Caki2 (cell line): ENCODE results near the gene TMEM175. TPM values are rescaled to one million over a fixed set of nuclear protein-coding genes. Genes with fewer than 3 reads are reported as not detected.
"Not testable (repeated sequence)": the region's sequence is repeated elsewhere in the genome, so short reads cannot be mapped to it uniquely, and the experiment has no call there.

Experiments used
- DNase-seq: peaks from one replicate; pipeline ENCODE4 v3.0.0-alpha.2; 2015; ENCODE audit warnings: low read depth
- in situ Hi-C: cut with HindIII; loops from 2 replicates; pipeline ENCODE4 v1.10.0; 2016; ENCODE audit warnings: low sequenced_read_pairs, low pct_unique_long_range_greater_than_20kb, mixed read lengths
- total RNA-seq: library from RNA; depleted of rRNA; stranded (reverse); fragments of >200 nt; shearing (Covaris generic); gene quantifications from 2 replicates; pipeline ENCODE4 v1.2.3, GENCODE V29; 2014; ENCODE audit warnings: low replicate concordance

Gene TMEM175
- total RNA-seq, 1 experiment from 2014 or later = 5.6 TPM

- in situ Hi-C loops = no loop called here
- no peak for DNase-seq
Measured at GRCh38 chr4:911871-912490, 20.3 kb upstream of the TMEM175 start.

- no peak for DNase-seq
- in situ Hi-C loops = no loop called here
Measured at GRCh38 chr4:912548-913279, 19.5 kb upstream of the TMEM175 start.

GRCh38 chr4:913280-913618 is 19.0 kb upstream of the TMEM175 start:
- DNase-seq = no peak
- in situ Hi-C loops = no loop called here

- DNase-seq = no peak
- in situ Hi-C loops = no loop called here
Measured at GRCh38 chr4:914531-914930, 17.7 kb upstream of the TMEM175 start.

DNA sequence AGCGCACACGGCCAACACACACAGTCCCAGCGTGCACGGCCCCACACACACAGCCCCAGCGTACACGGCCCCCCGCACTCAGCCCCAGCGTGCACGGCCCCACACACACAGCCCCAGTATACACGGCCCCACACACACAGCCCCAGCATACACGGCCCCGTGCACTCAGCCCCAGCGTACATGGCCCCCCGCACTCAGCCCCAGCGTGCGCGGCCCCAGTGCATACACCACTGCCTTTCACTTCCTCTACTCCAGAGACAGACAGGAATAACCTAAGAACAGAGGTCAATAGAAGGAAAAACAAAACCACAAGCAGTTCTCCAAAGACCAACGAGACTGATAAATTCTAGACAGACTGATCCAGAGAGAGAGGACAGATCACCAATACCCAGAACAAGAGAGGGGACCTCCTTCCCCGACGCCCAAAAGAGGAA is 17.2 kb upstream of the TMEM175 start:
- in situ Hi-C loops = no loop called here
- no peak for DNase-seq

DNA sequence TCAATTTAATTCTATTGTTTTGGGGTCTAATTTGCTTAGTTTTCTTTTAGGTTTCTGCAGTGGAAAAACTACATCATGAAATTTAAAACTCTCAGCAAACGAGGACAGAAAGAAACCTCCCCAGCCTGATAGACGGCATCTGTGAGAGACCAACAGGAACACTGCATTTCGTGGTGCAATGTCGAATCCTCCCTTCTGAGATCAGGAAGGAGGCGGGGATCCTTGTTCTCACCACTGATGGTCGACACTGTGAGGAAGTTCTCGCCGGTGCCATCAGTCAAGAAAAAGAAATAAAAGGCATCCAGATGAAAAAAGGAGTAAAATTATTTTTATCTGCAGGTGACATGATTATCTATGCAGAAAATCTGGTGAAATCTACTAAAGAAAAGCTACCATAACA is 16.7 kb upstream of the TMEM175 start:
- no peak for DNase-seq
- in situ Hi-C loops = no loop called here

- in situ Hi-C loops = no loop called here
- no peak for DNase-seq
Measured at GRCh38 chr4:917466-917865, 14.8 kb upstream of the TMEM175 start.

DNA sequence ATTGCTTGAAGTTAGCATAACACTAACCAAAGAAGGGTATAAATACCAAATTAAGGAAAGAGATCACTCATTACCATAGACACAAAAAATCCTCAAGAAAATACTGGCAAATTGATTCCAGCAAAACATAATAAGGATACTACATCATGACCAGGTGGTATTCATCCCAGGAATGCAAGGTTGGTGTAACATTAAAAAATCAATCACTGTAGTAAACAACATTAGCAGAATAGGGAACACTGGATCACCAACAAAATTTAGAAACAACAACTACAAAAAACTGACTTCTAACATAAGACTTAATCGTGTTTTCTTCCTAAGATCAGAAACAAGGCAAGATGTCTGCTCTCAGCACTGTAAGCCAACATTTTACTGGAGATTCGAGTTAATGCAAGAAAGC is 14.3 kb upstream of the TMEM175 start:
- in situ Hi-C loops = no loop called here
- DNase-seq = no peak

DNA sequence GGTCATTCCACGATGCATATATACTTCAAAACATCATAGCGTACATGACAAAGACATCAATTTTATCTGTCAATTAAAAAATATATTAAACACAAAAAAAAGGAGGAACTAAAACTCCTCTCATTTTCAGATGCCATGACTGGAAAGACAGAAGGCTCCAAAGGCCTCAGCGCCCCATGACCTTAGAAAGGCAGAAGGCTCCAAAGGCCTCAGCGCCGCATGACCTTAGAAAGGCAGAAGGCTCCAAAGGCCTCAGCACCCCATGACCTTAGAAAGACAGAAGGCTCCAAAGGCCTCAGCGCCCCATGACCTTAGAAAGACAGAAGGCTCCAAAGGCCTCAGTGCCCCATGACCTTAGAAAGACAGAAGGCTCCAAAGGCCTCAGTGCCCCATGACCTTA is 13.7 kb upstream of the TMEM175 start:
- DNase-seq, in situ Hi-C loops: not testable (repeated sequence)

- in situ Hi-C loops, DNase-seq: not testable (repeated sequence)
Measured at GRCh38 chr4:919004-919680, 13.1 kb upstream of the TMEM175 start.

DNA sequence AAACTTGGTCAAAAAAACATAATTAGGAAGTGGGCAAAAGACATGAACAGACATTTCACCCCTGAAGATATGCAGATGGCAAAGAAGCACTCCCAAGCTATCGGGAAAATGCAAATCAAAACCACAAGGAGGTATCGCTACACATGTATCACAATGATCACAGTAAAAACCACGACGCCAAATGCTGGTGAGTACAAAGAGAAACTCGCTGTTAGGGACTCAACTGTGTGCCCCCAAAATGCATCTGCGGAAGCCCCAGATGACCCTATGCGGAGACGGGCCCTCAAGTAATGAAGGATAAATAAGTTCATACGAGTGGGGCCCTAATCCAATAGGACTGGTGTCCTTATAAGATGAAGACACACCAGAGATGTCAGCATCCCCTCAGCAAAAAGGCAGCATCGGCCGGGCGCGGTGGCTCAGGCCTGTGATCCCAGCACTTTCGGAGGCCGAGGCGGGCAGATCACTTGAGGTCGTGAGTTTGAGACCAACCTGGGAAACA is 10.4 kb upstream of the TMEM175 start:
- DNase-seq = no peak
- in situ Hi-C loops = no loop called here

DNA sequence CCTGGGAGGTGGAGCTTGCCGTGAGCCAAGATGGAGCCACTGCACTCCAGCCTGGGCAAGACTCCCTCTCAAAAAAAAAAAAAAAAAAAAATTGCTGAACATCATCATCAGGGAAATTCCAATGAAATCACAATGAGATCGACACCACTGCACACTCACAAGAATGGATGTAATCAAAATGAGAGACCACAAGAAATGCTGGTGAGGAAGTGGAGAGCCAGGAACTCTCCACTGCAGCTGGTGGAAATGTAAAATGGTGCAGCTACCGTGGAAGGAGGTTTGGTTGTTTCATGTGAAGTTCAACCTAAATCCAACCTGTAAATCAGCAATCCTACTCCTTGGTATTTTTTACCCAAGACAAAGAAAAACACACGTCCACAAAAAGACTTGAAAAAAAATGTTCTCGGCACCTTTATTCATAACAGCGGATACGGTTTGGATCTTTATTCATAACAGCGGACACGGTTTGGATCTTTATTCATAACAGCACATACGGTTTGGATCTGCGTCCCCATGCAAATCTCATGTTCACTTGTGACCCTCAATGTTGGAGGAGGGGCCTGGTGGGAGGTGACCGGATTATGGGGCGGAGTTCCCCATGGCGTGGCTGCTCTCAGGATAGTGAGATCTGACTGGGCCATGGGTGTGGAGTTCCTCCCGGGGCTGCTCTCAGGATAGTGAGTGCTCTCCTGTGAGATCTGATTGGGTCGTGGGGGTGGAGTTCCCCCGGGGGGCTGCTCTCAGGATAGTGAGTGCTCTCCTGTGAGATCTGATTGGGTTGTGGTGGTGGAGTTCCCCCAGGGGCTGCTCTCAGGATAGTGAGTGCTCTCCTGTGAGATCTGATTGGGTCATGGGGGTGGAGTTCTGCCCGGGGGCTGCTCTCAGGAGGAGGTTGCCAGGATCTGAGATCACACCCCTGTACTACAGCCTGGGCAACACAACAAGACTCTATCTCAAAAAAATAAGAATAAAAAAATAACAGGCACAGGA is 7.9 kb upstream of the TMEM175 start:
- in situ Hi-C loops = no loop called here

GRCh38 chr4:925171-925570 is 7.1 kb upstream of the TMEM175 start:
- no peak for DNase-seq
- in situ Hi-C loops = no loop called here

More for the DNA sequence above, 7.9 kb upstream of the TMEM175 start:
- DNase-seq = peak; percentile 12

DNA sequence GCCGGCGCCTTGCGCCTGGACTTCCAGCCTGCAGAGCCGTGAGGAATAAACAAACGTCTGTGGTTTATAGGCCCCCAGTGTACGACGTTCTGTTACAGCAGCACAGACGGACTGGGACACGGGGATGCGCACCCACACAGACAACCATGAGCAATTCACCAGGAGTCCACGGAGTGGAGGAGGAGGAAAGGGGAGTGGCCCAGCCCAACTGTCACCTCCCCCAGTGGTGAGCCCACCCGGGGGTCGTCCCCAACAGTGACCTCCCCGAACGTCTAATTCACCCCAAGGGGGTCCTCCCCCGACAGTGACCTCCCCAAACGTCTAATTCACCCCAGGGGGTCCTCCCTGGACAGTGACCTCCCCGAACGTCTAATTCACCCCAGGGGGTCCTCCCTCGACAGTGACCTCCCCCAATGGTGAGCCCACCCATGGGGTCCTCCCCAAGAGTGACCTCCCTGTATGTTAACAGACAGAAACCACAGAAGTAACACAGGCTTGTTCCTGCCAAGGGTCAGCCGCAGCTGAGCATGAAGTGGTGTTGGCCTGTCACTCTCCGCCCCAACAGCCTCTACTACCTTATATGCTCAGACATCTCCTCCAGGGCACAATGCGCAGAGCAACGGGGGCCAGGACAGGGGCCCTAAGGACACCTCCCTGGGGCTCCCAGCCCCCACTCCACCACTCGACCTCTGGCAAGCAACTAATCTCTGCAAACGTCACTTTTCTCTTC is 6.3 kb upstream of the TMEM175 start:
- DNase-seq = no peak
- in situ Hi-C loops = no loop called here

DNA sequence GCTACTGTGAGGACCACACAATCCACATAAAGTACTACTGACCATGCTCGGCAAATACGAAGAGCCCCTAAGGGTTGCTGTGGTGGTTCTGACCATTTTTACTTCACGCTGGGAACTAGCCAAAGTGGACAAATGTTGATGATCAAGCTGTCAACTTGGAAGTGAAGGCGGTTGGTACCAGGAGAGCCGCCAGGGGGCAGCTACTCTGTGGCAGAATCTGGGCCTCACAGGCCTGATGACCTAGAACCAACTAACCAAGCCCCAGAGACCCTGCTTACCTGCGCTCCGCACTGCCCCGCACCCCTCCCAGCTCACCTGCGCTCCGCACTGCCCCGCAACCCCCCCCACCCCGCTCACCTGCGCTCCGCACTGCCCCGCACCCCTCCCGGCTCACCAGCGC is 5.7 kb upstream of the TMEM175 start:
- in situ Hi-C loops = no loop called here
- DNase-seq = no peak

DNA sequence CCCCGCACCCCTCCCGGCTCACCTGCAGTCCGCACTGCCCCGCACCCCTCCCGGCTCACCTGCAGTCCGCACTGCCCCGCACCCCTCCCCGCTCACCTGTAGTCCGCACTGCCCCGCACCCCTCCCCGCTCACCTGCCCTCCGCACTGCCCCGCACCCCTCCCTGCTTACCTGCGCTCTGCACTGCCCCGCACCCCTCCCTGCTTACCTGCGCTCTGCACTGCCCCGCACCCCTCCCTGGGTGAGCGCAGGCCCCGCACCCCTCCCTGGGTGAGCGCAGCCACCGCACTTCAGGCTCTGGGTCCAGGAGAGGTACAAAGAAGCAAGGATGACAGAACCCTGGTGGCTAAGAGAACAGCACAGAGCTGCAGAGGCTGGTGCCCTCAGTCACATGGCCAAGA is 4.7 kb upstream of the TMEM175 start:
- in situ Hi-C loops, DNase-seq: not testable (repeated sequence)

DNA sequence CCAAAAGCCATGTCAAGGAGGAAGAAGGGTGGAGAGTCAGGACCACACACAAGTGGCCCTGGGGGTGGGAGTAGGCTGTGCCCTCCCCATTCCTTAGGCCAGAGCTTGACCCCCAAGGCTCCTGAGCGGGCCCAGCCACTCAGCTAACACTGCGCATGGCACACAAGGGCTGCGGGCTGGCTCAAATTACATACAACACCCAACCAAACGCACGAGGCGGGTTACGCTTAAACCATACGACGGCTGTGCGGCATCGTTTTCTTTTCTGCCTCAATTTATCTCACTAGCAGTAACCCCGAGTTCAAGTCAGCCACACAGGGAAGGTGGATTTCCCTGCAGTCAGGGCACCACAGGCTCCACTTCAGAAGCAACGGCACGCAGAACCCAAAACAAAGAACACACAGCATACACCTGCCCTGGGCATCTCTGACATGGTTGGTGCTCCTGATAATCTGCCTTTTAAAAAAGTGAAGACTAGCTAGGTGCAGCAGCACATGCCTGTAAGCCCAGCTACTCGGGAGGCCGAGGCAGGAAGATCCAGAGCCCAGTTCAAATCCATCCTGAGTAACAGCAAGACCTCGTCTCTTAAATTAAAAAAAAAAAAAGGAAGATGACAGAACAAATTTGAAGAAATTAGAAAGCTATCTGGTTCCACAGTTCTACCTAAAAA is 3.0 kb upstream of the TMEM175 start:
- DNase-seq = no peak
- in situ Hi-C loops = no loop called here
